H9 (cell line): ENCODE data around the gene STARD9. TPM values are rescaled to one million over a fixed set of nuclear protein-coding genes. Genes with fewer than 3 reads are reported as not detected.

Source experiments
- DNase-seq: peaks from one replicate; pipeline ENCODE4 v3.0.0-alpha.2; 2017
- H2AFZ ChIP-seq: one replicate; pipeline ENCODE4 v1.6.1; 2013; ENCODE audit warnings: mild to moderate bottlenecking, low read length, control low read depth, moderate library complexity
- H2AK5ac ChIP-seq: 2 replicates; pipeline ENCODE4 v1.6.1; 2013; ENCODE audit warnings: low read length, control low read depth, mixed read lengths; ENCODE audit not compliant: insufficient read length
- H2BK120ac ChIP-seq: one replicate; pipeline ENCODE4 v1.6.1; 2013; ENCODE audit warnings: low read depth, mild to moderate bottlenecking, low read length, control low read depth, inconsistent platforms; ENCODE audit not compliant: poor library complexity, severe bottlenecking
- H2BK12ac ChIP-seq: 2 replicates; pipeline ENCODE4 v1.6.1; 2013; ENCODE audit warnings: low read length, control low read depth, mixed read lengths, low read depth; ENCODE audit not compliant: insufficient read length
- H2BK15ac ChIP-seq: 2 replicates; pipeline ENCODE4 v1.6.1; 2013; ENCODE audit warnings: low read depth, low read length, control low read depth
- H2BK20ac ChIP-seq: one replicate; pipeline ENCODE4 v1.6.1; 2013; ENCODE audit warnings: low read depth, mild to moderate bottlenecking, low read length, control low read depth, inconsistent platforms; ENCODE audit not compliant: poor library complexity, severe bottlenecking
- H2BK5ac ChIP-seq: 2 replicates; pipeline ENCODE4 v1.6.1; 2013; ENCODE audit warnings: low read length, control low read depth, mixed read lengths; ENCODE audit not compliant: insufficient read length
- H3K14ac ChIP-seq: 2 replicates; pipeline ENCODE4 v1.6.1; 2013; ENCODE audit warnings: low read length, control low read depth; ENCODE audit not compliant: insufficient read depth
- H3K18ac ChIP-seq: 2 replicates; pipeline ENCODE4 v1.6.1; 2013; ENCODE audit warnings: low read depth, mild to moderate bottlenecking, mixed read lengths, low read length, control low read depth; ENCODE audit not compliant: insufficient read length
- H3K23ac ChIP-seq: 2 replicates; pipeline ENCODE4 v1.6.1; 2013; ENCODE audit warnings: low read length, control low read depth, mixed read lengths, low read depth; ENCODE audit not compliant: insufficient read length
- H3K23me2 ChIP-seq: 2 replicates; pipeline ENCODE4 v1.6.1; 2013; ENCODE audit warnings: low read depth, mild to moderate bottlenecking, mixed read lengths, low read length, control low read depth; ENCODE audit not compliant: insufficient read length, poor library complexity, severe bottlenecking
- H3K27ac ChIP-seq: 2 replicates; pipeline ENCODE4 v1.5.1; 2013; ENCODE audit warnings: low read length, control low read depth, mixed read lengths, low read depth; ENCODE audit not compliant: insufficient read length
- H3K27me3 ChIP-seq: 2 replicates; pipeline ENCODE4 v1.6.1; 2013; ENCODE audit warnings: low read length, control low read depth, inconsistent platforms; ENCODE audit not compliant: insufficient read depth
- H3K4ac ChIP-seq: 2 replicates; pipeline ENCODE4 v1.6.1; 2013; ENCODE audit warnings: low read depth, mild to moderate bottlenecking, control low read depth, inconsistent platforms, low read length, moderate library complexity
- H3K4me1 ChIP-seq: 2 replicates; pipeline ENCODE4 v1.6.1; 2013; ENCODE audit warnings: low read length, control low read depth, inconsistent platforms; ENCODE audit not compliant: insufficient read depth
- H3K4me2 ChIP-seq: 2 replicates; pipeline ENCODE4 v1.6.1; 2013; ENCODE audit warnings: low read length, control low read depth, mixed read lengths; ENCODE audit not compliant: insufficient read length, insufficient read depth
- H3K56ac ChIP-seq: 2 replicates; pipeline ENCODE4 v1.6.1; 2013; ENCODE audit warnings: low read depth, mild to moderate bottlenecking, mixed read lengths, low read length, control low read depth; ENCODE audit not compliant: insufficient read length
- H3K79me1 ChIP-seq: 2 replicates; pipeline ENCODE4 v1.6.1; 2013; ENCODE audit warnings: low read depth, mild to moderate bottlenecking, moderate library complexity, low read length, control low read depth, inconsistent platforms; ENCODE audit not compliant: insufficient read depth, poor library complexity, severe bottlenecking
- H3K79me2 ChIP-seq: 2 replicates; pipeline ENCODE4 v1.6.1; 2013; ENCODE audit warnings: low read length, control low read depth, inconsistent platforms; ENCODE audit not compliant: insufficient read depth
- H3K9ac ChIP-seq: 2 replicates; pipeline ENCODE4 v1.6.1; 2013; ENCODE audit warnings: low read length, control low read depth, mixed read lengths; ENCODE audit not compliant: insufficient read length; ENCODE audit errors: extremely low read depth
- H3K9me3 ChIP-seq: one replicate; pipeline ENCODE4 v1.6.1; 2013; ENCODE audit warnings: low read depth, low read length, inconsistent platforms; ENCODE audit not compliant: control insufficient read depth
- H3T11ph ChIP-seq: one replicate; pipeline ENCODE4 v1.6.1; 2013; ENCODE audit warnings: mild to moderate bottlenecking, low read length, control low read depth, inconsistent platforms
- H4K20me1 ChIP-seq: one replicate; pipeline ENCODE4 v1.6.1; 2013; ENCODE audit not compliant: control insufficient read depth, insufficient read length, insufficient read depth
- H4K5ac ChIP-seq: 2 replicates; pipeline ENCODE4 v1.6.1; 2013; ENCODE audit warnings: low read depth, mild to moderate bottlenecking, mixed read lengths, low read length, control low read depth; ENCODE audit not compliant: insufficient read length
- H4K8ac ChIP-seq: replicated peaks from 2 replicates; pipeline ENCODE4 v1.6.1; 2013; ENCODE audit warnings: low read length, control low read depth, mixed read lengths, low read depth; ENCODE audit not compliant: insufficient read length
- H4K91ac ChIP-seq: 2 replicates; pipeline ENCODE4 v1.6.1; 2013; ENCODE audit warnings: low read depth, mild to moderate bottlenecking, moderate library complexity, mixed read lengths, low read length, control low read depth; ENCODE audit not compliant: insufficient read length
- H3K27ac Mint-ChIP-seq, 3 experiments: 2 replicates in 2 of 3; 3 replicates in 1 of 3; pipeline ENCODE4 v1.8.0; 2020 to 2021; ENCODE audit warnings: mixed read lengths in 3 of 3, mild to moderate bottlenecking in 1 of 3, moderate library complexity in 1 of 3
- H3K27me3 Mint-ChIP-seq: 2 replicates; pipeline ENCODE4 v1.8.0; 2021; ENCODE audit warnings: low read depth, mild to moderate bottlenecking, moderate library complexity, mixed read lengths
- H3K36me3 Mint-ChIP-seq, 3 experiments: 2 replicates in 2 of 3; 3 replicates in 1 of 3; pipeline ENCODE4 v1.8.0; 2020 to 2021; ENCODE audit warnings: low read depth in 3 of 3, mixed read lengths in 3 of 3; ENCODE audit not compliant: insufficient read depth in 1 of 3
- H3K4me1 Mint-ChIP-seq, 2 experiments: 2 replicates each; pipeline ENCODE4 v1.8.0; 2020; ENCODE audit warnings: mixed read lengths in 2 of 2
- H3K4me3 Mint-ChIP-seq, 2 experiments: 2 replicates in 1 of 2; 3 replicates in 1 of 2; pipeline ENCODE4 v1.8.0; 2020 to 2021; ENCODE audit warnings: mild to moderate bottlenecking in 2 of 2, mixed read lengths in 2 of 2, moderate library complexity in 1 of 2
- H3K9me3 Mint-ChIP-seq, 2 experiments: 2 replicates in 1 of 2; 3 replicates in 1 of 2; pipeline ENCODE4 v1.8.0; 2020; ENCODE audit warnings: mild to moderate bottlenecking in 2 of 2, mixed read lengths in 2 of 2, moderate library complexity in 1 of 2
- CTCF ChIP-seq: fragments of 200-600 bp; sonication (generic); conservative IDR thresholded peaks from 3 replicates; pipeline ENCODE4 v1.8.0; 2021; ENCODE audit warnings: antibody characterized with exemption, mild to moderate bottlenecking
- WGBS: extraction: QIAGEN DNeasy Blood & Tissue Kit; methylation state at CpG from one replicate; pipeline ENCODE4 v1.1.7; 2013; ENCODE audit warnings: missing lambda C conversion rate, low lambda C conversion rate, mixed read lengths; ENCODE audit not compliant: insufficient read length; ENCODE audit errors: extremely low coverage; 5-methylcytosine and 5-hydroxymethylcytosine counted together
- total RNA-seq: library from RNA; stranded (reverse); gene quantifications from 2 replicates; pipeline ENCODE4 v1.2.1, GENCODE V29; 2021

STARD9 gene
- total RNA-seq, 1 experiment from 2014 or later = 6.9 TPM

DNA sequence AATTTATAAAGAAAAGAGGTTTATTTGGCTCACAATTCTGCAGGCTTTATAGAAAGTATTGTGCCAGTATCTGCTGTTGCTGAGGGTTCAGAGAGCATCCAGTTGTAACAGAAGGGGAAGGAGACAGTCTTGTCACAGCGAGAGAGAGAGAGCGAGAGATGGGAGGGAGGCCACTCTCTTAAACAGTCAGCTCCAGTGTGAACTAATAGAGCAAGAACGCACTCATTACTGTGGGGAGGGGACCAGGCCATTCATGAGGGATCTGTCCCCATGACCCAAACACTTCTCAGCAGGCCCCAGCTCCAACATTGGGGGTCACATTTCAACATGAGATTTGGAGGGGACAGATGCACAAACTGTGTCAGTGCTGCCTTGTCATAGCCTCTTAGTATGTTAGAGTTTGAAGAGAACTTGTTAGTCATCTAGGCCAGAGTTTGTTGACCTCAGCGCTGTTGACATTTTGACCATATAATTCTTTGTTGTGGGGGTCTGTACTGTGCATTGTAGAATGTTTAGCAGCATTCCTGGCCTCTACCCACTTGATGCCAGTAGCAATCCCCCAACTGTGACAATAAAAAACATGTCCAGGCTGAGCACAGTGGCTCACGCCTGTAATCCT, 15.3 kb downstream of the STARD9 start:
- Histone ChIP-seq H2BK12ac (no peak overlapping the region), H4K8ac (no peak overlapping the region), H3K23ac (no peak overlapping the region), H2BK120ac (no peak overlapping the region), H2BK5ac (no peak overlapping the region), H3T11ph (no peak overlapping the region), H3K4ac (no peak overlapping the region), H2AFZ (no peak overlapping the region), H3K56ac (no peak overlapping the region), H3K27ac (no peak overlapping the region), H3K4me2 (no peak overlapping the region), H3K27me3 (no peaks in the 10 kb centered on the region), H3K9ac (no peak overlapping the region), H3K9me3 (no peaks in the 10 kb centered on the region), H2BK20ac (no peak overlapping the region), H4K5ac (no peak overlapping the region), H3K14ac (no peak overlapping the region), H2BK15ac (no peak overlapping the region), H4K20me1 (no peaks in the 10 kb centered on the region), H3K79me2 (no peaks in the 10 kb centered on the region), H3K23me2 (no peaks in the 10 kb centered on the region), H2AK5ac (no peak overlapping the region), H3K79me1 (no peaks in the 10 kb centered on the region), H3K18ac (no peak overlapping the region), H4K91ac (no peak overlapping the region), H3K4me1 (no peaks in the 10 kb centered on the region)
- H3K27me3 Mint-ChIP-seq = no peaks in the 10 kb centered on the region
- DNase-seq = no peak
- peaks cover 12 to 15% of the 10 kb centered on the region in 2 experiments for H3K4me1 Mint-ChIP-seq
- no peak overlapping the region for H3K4me3 Mint-ChIP-seq
- no CpG with 5 or more reads among the region's 5 CpGs for WGBS
- TF ChIP-seq CTCF = no peak
- H3K9me3 Mint-ChIP-seq = no peaks in the 10 kb centered on the region
- peaks cover 0 to 12% (median 0%) of the 10 kb centered on the region in 3 experiments; a peak in 3 of 7 replicates for H3K36me3 Mint-ChIP-seq
- peak overlapping the region in 2 of 3 experiments; percentile 22 to 76; a peak in 3 of 7 replicates for H3K27ac Mint-ChIP-seq
